Uterus (tissue), 4 donors: ENCODE measurements around the gene CHST11. TPM values are rescaled to one million over a fixed set of nuclear protein-coding genes. Genes with fewer than 3 reads are reported as not detected.

Source experiments
- DNase-seq, 2 donors: peaks; one replicate each; pipeline ENCODE4 v3.0.0-alpha.2; 2019 to 2020
- H3K27ac ChIP-seq, 2 donors: fragments of 200-600 bp; sonication (generic); 1 replicate in 1 of 2; 2 replicates in 1 of 2; pipeline ENCODE4 v1.5.1; 2016 to 2018
- H3K27me3 ChIP-seq, 2 donors: fragments of 200-600 bp; sonication (generic); one replicate each; pipeline ENCODE4 v1.5.1; 2018 to 2019; ENCODE audit warnings: control low read depth in 1 of 2
- H3K36me3 ChIP-seq, 2 donors: fragments of 200-600 bp; sonication (generic); one replicate each; pipeline ENCODE4 v1.5.1; 2019; ENCODE audit warnings: control low read depth in 1 of 2
- H3K4me1 ChIP-seq, 2 donors: fragments of 200-600 bp; sonication (generic); one replicate each; pipeline ENCODE4 v1.5.1; 2018 to 2019; ENCODE audit warnings: control low read depth in 1 of 2
- H3K4me3 ChIP-seq, 2 donors: fragments of 200-600 bp; sonication (generic); 1 replicate in 1 of 2; 2 replicates in 1 of 2; pipeline ENCODE4 v1.5.1; 2018 to 2019; ENCODE audit warnings: mild to moderate bottlenecking in 1 of 2
- H3K9me3 ChIP-seq, 2 donors: fragments of 200-600 bp; sonication (generic); one replicate each; pipeline ENCODE4 v1.5.1; 2019; ENCODE audit warnings: control low read depth in 1 of 2
- POLR2A ChIP-seq, 2 donors: fragments of 450-650 bp; IDR thresholded peaks; one replicate each; pipeline ENCODE4 v1.6.1; 2016; ENCODE audit warnings: antibody characterized with exemption in 2 of 2, mild to moderate bottlenecking in 1 of 2, moderate library complexity in 1 of 2
- intact Hi-C: fragments of 100-400 bp; cut with DNase I; formaldehyde crosslinking; loops from one replicate; pipeline ENCODE4 v1.15.1; 2023; ENCODE audit warnings: low total_unique reads
- total RNA-seq, 4 donors: library from RNA; depleted of rRNA in 3 of 4; stranded (reverse); fragments of >200 nt in 3 of 4; gene quantifications; one replicate each; pipeline versions ENCODE4 v1.1.0 to v1.2.4, GENCODE V29; 2014 to 2023
- TF ChIP-seq, protein P1 (sequence below), 4 experiments: fragments of 200-600 bp in 2 of 4; fragments of 450-650 bp in 2 of 4; sonication (generic) in 2 of 4; IDR thresholded peaks; one replicate each; pipeline ENCODE4 v1.5.1; 2016 to 2019; ENCODE audit warnings: antibody characterized with exemption in 4 of 4, mild to moderate bottlenecking in 2 of 4, moderate library complexity in 1 of 4
- donor health status: DM: yes; HTN: yes; CAD: no.

CHST11 gene
- total RNA-seq, 4 donors from 2014 or later, result 21.0 to 82.1 (median 58.7) TPM

DNA sequence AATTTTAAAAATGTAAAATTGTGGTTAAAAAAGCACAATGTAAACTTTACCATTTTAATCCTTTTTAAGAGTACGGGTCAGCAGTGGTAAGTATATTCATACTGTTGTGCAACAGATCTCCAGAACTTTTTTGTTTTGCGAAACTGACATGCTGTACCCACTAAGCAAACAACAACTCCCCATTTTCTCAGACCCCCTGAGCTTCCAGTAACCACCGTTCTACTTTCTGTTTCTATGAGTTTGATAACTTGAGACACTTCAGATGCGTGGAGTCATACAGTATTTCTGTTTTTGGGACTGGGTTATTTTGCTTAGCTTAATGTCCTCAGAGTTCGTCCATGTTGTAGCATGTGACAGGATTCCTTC is 38.0 kb downstream of the CHST11 start:
- Histone ChIP-seq H3K27me3 (no peaks in the 10 kb centered on the region), H3K36me3 (no peaks in the 10 kb centered on the region), H3K27ac (peak overlapping the region; percentile 41 to 58), H3K4me3 (no peak overlapping the region), H3K9me3 (no peaks in the 10 kb centered on the region), H3K4me1 (no peaks in the 10 kb centered on the region)
- intact Hi-C loops, result no loop called here
- TF ChIP-seq, protein P1, sequence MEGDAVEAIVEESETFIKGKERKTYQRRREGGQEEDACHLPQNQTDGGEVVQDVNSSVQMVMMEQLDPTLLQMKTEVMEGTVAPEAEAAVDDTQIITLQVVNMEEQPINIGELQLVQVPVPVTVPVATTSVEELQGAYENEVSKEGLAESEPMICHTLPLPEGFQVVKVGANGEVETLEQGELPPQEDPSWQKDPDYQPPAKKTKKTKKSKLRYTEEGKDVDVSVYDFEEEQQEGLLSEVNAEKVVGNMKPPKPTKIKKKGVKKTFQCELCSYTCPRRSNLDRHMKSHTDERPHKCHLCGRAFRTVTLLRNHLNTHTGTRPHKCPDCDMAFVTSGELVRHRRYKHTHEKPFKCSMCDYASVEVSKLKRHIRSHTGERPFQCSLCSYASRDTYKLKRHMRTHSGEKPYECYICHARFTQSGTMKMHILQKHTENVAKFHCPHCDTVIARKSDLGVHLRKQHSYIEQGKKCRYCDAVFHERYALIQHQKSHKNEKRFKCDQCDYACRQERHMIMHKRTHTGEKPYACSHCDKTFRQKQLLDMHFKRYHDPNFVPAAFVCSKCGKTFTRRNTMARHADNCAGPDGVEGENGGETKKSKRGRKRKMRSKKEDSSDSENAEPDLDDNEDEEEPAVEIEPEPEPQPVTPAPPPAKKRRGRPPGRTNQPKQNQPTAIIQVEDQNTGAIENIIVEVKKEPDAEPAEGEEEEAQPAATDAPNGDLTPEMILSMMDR (IDR thresholded peaks at IDR 0.05), result no peak
- no peak for TF ChIP-seq POLR2A (IDR thresholded peaks at IDR 0.05)
- no peak for DNase-seq

DNA sequence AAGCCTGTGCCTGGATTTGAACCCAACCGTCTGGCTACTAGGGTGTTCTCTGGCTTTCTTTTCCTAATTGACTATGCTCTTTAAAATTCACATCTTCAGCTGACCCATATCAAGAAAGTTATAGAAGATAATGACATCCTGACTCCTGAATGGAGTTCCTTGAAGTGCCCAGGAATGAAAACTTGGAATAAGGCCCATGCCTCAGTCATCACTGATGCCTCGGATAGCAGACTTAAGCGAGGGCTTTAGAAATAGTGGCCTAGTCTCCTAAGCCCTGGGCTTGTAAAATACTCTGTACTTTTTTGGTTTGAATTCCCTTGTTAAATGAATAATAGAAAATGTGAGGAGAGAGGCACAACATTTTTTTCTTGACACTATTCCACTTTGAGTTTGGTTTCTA is 39.0 kb downstream of the CHST11 start:
- H3K27me3 ChIP-seq, result no peaks in the 10 kb centered on the region

DNA sequence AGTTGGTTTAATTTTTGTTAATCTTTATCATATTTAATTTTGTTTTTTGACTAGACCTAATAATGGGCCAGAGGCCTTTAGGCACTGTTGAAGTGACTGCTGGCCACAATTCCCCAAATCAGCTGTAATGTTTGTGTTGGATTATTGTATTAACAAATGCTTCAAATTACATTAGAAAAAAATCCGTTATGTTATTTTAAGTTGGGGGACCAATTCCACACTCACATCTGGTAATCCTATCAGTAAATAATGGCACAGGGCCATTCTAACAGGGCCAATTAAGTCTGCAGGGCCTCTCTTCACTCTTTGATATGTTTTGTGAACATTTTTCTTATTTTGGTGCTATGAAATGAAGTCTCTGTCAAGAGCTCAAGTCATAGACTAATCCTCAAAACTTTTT is 39.6 kb downstream of the CHST11 start:
- H3K27me3 ChIP-seq, result no peaks in the 10 kb centered on the region
- no peak for TF ChIP-seq POLR2A (IDR thresholded peaks at IDR 0.05)
- TF ChIP-seq, protein P1 (IDR thresholded peaks at IDR 0.05), result no peak
- intact Hi-C loops, result no loop called here

More for the DNA sequence above, 39.0 kb downstream of the CHST11 start:
- Histone ChIP-seq H3K9me3 (no peaks in the 10 kb centered on the region), H3K4me1 (no peaks in the 10 kb centered on the region), H3K4me3 (no peak overlapping the region), H3K36me3 (no peaks in the 10 kb centered on the region), H3K27ac (peak overlapping the region in 1 of 2 donors; percentile 58)
- DNase-seq, result no peak
- intact Hi-C loops, result no loop called here
- no peak for TF ChIP-seq POLR2A (IDR thresholded peaks at IDR 0.05)
- TF ChIP-seq, protein P1 (IDR thresholded peaks at IDR 0.05), result no peak

GRCh38 chr12:104498211-104498801 is 41.6 kb downstream of the CHST11 start:
- intact Hi-C loops, result no loop called here
- Histone ChIP-seq H3K4me1 (no peaks in the 10 kb centered on the region), H3K36me3 (no peaks in the 10 kb centered on the region), H3K4me3 (no peak overlapping the region), H3K27me3 (no peaks in the 10 kb centered on the region), H3K27ac (peak overlapping the region; percentile 73 to 85), H3K9me3 (no peaks in the 10 kb centered on the region)
- no peak for DNase-seq
- TF ChIP-seq, protein P1 (IDR thresholded peaks at IDR 0.05), result no peak
- no peak for TF ChIP-seq POLR2A (IDR thresholded peaks at IDR 0.05)

More for the DNA sequence above, 39.6 kb downstream of the CHST11 start:
- H3K36me3 ChIP-seq, result no peaks in the 10 kb centered on the region
- DNase-seq, result no peak
- H3K27ac ChIP-seq, result peak overlapping the region in 1 of 2 donors; percentile 29
- no peaks in the 10 kb centered on the region for H3K4me1 ChIP-seq
- H3K4me3 ChIP-seq, result no peak overlapping the region
- no peaks in the 10 kb centered on the region for H3K9me3 ChIP-seq

- Histone ChIP-seq H3K27ac (peak overlapping the region; percentile 73 to 85), H3K36me3 (no peaks in the 10 kb centered on the region)
Observed at GRCh38 chr12:104499668-104500332, 43.1 kb downstream of the CHST11 start.

More at GRCh38 chr12:104499668-104500332, 43.1 kb downstream of the CHST11 start:
- intact Hi-C loops, result no loop called here
- DNase-seq, result peak in 1 of 2 donors; percentile 62
- H3K27me3 ChIP-seq, result no peaks in the 10 kb centered on the region
- no peaks in the 10 kb centered on the region for H3K9me3 ChIP-seq
- no peaks in the 10 kb centered on the region for H3K4me1 ChIP-seq
- TF ChIP-seq POLR2A (IDR thresholded peaks at IDR 0.05), result no peak
- TF ChIP-seq, protein P1 (IDR thresholded peaks at IDR 0.05), result no peak
- no peak overlapping the region for H3K4me3 ChIP-seq
